ENCODE data around the gene UBLCP1.
A peak's percentile ranks its signal among the peaks of the same experiment; 100 is the strongest.

UBLCP1 gene

DNA sequence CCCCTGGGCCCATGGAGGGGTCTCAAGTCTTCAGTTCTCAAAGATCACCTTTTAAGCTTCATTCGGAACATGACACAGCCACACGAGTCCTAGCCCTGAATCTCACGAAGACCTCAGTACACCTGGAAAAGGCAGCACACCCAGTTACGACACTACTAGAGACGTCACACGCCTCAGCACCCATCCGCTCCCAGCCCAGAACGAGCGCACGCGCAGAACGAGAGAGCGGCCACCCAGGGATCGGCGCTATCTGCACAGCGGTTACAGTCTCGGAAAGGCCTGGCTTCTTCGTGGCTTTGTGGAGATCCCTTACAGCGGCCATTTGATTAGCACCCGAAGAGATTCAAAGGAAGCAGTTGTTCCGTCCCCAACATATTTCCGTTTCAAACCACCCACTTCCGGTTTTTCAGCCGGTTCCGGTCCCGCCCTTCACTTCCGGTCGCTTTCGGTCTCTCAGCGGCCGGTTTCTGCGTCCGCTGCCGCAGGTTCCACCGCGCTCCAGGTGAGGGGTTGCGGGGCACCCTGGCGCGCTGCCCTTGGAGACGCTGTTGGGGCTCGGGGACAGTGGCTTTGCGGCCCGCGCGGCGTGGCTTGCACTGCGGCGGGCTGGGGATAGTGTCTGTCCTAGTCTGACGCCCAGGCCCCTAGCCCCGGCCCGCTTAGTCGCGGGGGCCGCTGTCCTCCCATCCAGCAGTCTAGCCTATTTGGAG, at the start of gene UBLCP1:
Gene UBLCP1 (plus strand): TSS at position 432 of the 710 bp plus-strand sequence. CDS start 5,626 bp downstream, outside the sequence.
- TF ChIP-seq TEAD4 (IDR thresholded peaks at IDR 0.05) (no peak), CREB1 (IDR thresholded peaks at IDR 0.05; ENCODE audit: low read depth) (peak; percentile 40; the same call in 1 of the 2 replicates), USF1 (IDR thresholded peaks at IDR 0.05) (0 out of 2 replicates have a peak, but pooled peaks have one; percentile 3), TAF1 (IDR thresholded peaks at IDR 0.05; ENCODE audit: low read depth) (peak; percentile 92), EGR1 (IDR thresholded peaks at IDR 0.05) (peak; percentile 22; the same call in 1 of the 2 replicates), RAD21 (IDR thresholded peaks at IDR 0.05; ENCODE audit: low read depth) (no peak), CEBPB (IDR thresholded peaks at IDR 0.05) (peak; percentile 43; the same call in 1 of the 2 replicates), ZBTB7A (IDR thresholded peaks at IDR 0.05; ENCODE audit: low read depth) (no peak), NFIC (IDR thresholded peaks at IDR 0.05) (0 out of 2 replicates have a peak, but pooled peaks have one; percentile 16), YY1 (IDR thresholded peaks at IDR 0.05; ENCODE audit: low read depth) (peak; percentile 75), EP300 (IDR thresholded peaks at IDR 0.05; ENCODE audit: borderline replicate concordance) (no peak), FOXM1 (IDR thresholded peaks at IDR 0.05; ENCODE audit: borderline replicate concordance, low read depth) (no peak; the same call in 1 of the 2 replicates), REST (IDR thresholded peaks at IDR 0.05; ENCODE audit: low read depth) (no peak), TCF12 (IDR thresholded peaks at IDR 0.05; ENCODE audit: low read depth) (peak; percentile 68)
- TF ChIP-seq, protein P1, sequence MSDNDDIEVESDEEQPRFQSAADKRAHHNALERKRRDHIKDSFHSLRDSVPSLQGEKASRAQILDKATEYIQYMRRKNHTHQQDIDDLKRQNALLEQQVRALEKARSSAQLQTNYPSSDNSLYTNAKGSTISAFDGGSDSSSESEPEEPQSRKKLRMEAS (IDR thresholded peaks at IDR 0.05) = peak; percentile 85

- no peak for TF ChIP-seq EGR1 (IDR thresholded peaks at IDR 0.05)
These were observed 48.4 kb upstream of the UBLCP1 start for GRCh38 chr5:159214486-159215271.

DNA sequence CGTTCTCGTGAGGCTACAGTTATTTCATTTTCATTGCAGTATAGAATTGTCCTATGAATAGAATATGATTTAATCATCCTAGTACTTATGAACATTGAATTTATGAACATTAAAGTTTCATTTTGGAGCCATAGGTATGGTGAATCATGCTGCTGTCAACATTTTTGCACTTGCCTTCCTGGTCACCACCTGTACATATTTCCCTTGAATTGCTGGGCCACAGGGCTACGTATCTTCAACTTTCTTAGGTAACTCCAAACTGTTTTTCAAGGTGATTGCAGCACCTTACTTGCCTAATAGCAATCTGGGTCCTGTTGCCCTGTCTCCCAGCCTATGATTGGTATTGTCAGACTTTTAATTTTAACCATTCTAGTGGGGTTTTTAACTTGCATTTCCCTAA, 47.2 kb upstream of the UBLCP1 start:
- TF ChIP-seq USF1 (IDR thresholded peaks at IDR 0.05) = no peak
- no peak for TF ChIP-seq TEAD4 (IDR thresholded peaks at IDR 0.05)

- TF ChIP-seq TEAD4 (IDR thresholded peaks at IDR 0.05) (no peak), FOXM1 (IDR thresholded peaks at IDR 0.05; ENCODE audit: borderline replicate concordance, low read depth) (no peak), EP300 (IDR thresholded peaks at IDR 0.05; ENCODE audit: borderline replicate concordance) (no peak), RAD21 (IDR thresholded peaks at IDR 0.05; ENCODE audit: low read depth) (no peak), ZBTB7A (IDR thresholded peaks at IDR 0.05; ENCODE audit: low read depth) (no peak), USF1 (IDR thresholded peaks at IDR 0.05) (no peak), REST (IDR thresholded peaks at IDR 0.05; ENCODE audit: low read depth) (no peak), CEBPB (IDR thresholded peaks at IDR 0.05) (no peak), YY1 (IDR thresholded peaks at IDR 0.05; ENCODE audit: low read depth) (no peak), NFIC (IDR thresholded peaks at IDR 0.05) (no peak), EGR1 (IDR thresholded peaks at IDR 0.05) (no peak), TAF1 (IDR thresholded peaks at IDR 0.05; ENCODE audit: low read depth) (no peak), CREB1 (IDR thresholded peaks at IDR 0.05; ENCODE audit: low read depth) (no peak), TCF12 (IDR thresholded peaks at IDR 0.05; ENCODE audit: low read depth) (no peak)
- TF ChIP-seq, protein P1 (IDR thresholded peaks at IDR 0.05) = no peak
These were observed 46.6 kb upstream of the UBLCP1 start for GRCh38 chr5:159216454-159216853.

- no peak for TF ChIP-seq RAD21 (IDR thresholded peaks at IDR 0.05; ENCODE audit: low read depth)
- no peak for TF ChIP-seq EGR1 (IDR thresholded peaks at IDR 0.05)
- TF ChIP-seq TEAD4 (IDR thresholded peaks at IDR 0.05) = no peak
- no peak for TF ChIP-seq ZBTB7A (IDR thresholded peaks at IDR 0.05; ENCODE audit: low read depth)
- TF ChIP-seq YY1 (IDR thresholded peaks at IDR 0.05; ENCODE audit: low read depth) = no peak
- no peak for TF ChIP-seq TAF1 (IDR thresholded peaks at IDR 0.05; ENCODE audit: low read depth)
- no peak for TF ChIP-seq TCF12 (IDR thresholded peaks at IDR 0.05; ENCODE audit: low read depth)
- TF ChIP-seq EP300 (IDR thresholded peaks at IDR 0.05; ENCODE audit: borderline replicate concordance) = no peak
- TF ChIP-seq CEBPB (IDR thresholded peaks at IDR 0.05) = no peak
These were observed 45.9 kb upstream of the UBLCP1 start for GRCh38 chr5:159217236-159217635.

Data from Ishikawa (cell line).